ENCODE data around the gene MAML2. TPM values are rescaled to one million over a fixed set of nuclear protein-coding genes. Genes with fewer than 3 reads are reported as not detected.

MAML2 gene
- total and polyA plus RNA-seq, 9 of the 15 experiments (the other 6 are each of a cell fraction or from before 2014, with no cell fraction given) = 0.79 to 6.8 (median 4.8) TPM

GRCh38 chr11:96054870-96055705, 287.9 kb downstream of the MAML2 start (continued):
- TF ChIP-seq SMAD1 (IDR thresholded peaks at IDR 0.05; ENCODE audit: low read depth, low read length, partially characterized antibody) (no peak), SPI1 (IDR thresholded peaks at IDR 0.05; ENCODE audit: borderline replicate concordance, low read depth, low read length) (no peak)

DNA sequence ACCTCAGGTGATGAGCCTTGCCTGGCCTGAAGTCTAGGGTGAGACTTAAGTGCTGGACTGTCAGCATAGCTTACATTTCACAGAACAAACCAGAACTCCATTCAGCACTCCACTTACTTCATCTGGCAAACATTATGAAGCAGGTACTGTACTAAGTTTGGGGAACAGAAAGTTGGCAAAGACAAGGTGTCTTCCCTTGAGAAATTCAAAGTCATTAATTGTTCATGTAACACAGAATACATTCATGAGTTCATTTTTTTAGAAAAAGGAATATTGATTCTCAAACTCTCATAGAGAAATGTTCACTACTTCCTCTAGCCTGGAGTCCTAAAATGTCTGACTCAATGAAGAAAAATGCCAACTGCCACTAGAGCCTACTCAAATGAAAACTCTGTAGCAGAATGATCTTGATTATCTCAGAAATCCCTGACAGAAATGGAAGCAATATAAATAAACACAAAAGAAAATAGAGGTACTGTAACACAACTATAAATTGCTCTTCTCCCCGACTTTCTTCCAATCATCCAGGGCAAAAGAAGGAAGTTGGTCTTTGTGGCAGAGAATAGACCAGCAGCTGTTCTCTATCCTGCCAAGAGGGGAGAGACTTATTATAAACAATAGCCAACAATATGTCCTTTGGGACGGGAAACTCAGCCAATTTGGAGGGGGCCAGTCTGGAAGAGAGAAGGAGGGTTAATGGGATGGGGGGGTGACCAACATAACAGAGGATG, 289.9 kb downstream of the MAML2 start:
- FAIRE-seq (no peak), DNase-seq (ENCODE audit: extremely low read depth in 1 of 4, low spot score in 3 of 4) (no peak), ATAC-seq (no peak)
- intact Hi-C loops (cut with micrococcal nuclease) (loop anchor here (2.0 kb wide), 1 partner anchor 204 kb away; no protein-coding TSS in a partner anchor), in situ Hi-C loops (cut with MboI) (no loop called here)
- H3K27ac ChIP-seq (ENCODE audit: extremely low read depth, low read depth, low read length) = no peak overlapping the region
- H3K9me1 ChIP-seq (ENCODE audit: control insufficient read depth, insufficient read depth, low read length) = no peaks in the 10 kb centered on the region
- no TSS peak for BruUV-seq (replicated peaks)
- no peaks in the 10 kb centered on the region for H4K20me1 ChIP-seq (replicated peaks; ENCODE audit: control insufficient read depth, insufficient read depth, low read length)
- no peaks in the 10 kb centered on the region for H3K9me3 ChIP-seq (replicated peaks; ENCODE audit: control insufficient read depth, insufficient read depth, low read depth, low read length)
- H3K9ac ChIP-seq (ENCODE audit: insufficient read depth in 1 of 2, low read depth in 2 of 2, low read length in 2 of 2) = no peak overlapping the region
- ChIA-PET POLR2A (no interaction called here), CTCF (ENCODE audit: low intra/inter-chr PET ratio) (interaction anchor here (0.6 to 3.2 kb wide), 2 partner anchors 290 to 295 kb away, joined by 3 to 41 read pairs; partner anchors contain the start of gene MAML2)
- H2AFZ ChIP-seq (ENCODE audit: low read depth, low read length) = no peak overlapping the region
- H3K36me3 ChIP-seq (ENCODE audit: control insufficient read depth, insufficient read depth, low read length) = no peaks in the 10 kb centered on the region
- H3K4me3 ChIP-seq = no peak overlapping the region
- no peaks in the 10 kb centered on the region; a peak in 1 of 5 replicates for H3K4me1 ChIP-seq (replicated peaks in 1 of 2; ENCODE audit: control insufficient read depth in 2 of 2, insufficient read depth in 2 of 2, low read length in 2 of 2)
- no peaks in the 10 kb centered on the region for H3K27me3 ChIP-seq (ENCODE audit: control insufficient read depth in 2 of 2, insufficient read depth in 2 of 2, low read length in 2 of 2)
- WGBS (ENCODE audit: insufficient coverage, low coverage, missing lambda C conversion rate) = 82% methylated on average over 2 of the region's 2 CpGs
- H3K4me2 ChIP-seq (ENCODE audit: insufficient read depth, low read length) = no peak overlapping the region
- H3K79me2 ChIP-seq (ENCODE audit: control insufficient read depth, insufficient read depth, low read length) = no peaks in the 10 kb centered on the region
- TF ChIP-seq NUFIP1 (IDR thresholded peaks at IDR 0.05; ENCODE audit: partially characterized antibody) = no peak
- TF ChIP-seq EP400 (IDR thresholded peaks at IDR 0.05) = no peak
- TF ChIP-seq POU5F1 (IDR thresholded peaks at IDR 0.05; ENCODE audit: borderline replicate concordance, low read depth, low read length, partially characterized antibody) = no peak
- no peak for TF ChIP-seq ZNF717 (CRISPR knock-in tag; IDR thresholded peaks at IDR 0.05)
- no peak for TF ChIP-seq PHF8 (IDR thresholded peaks at IDR 0.05; ENCODE audit: borderline replicate concordance, low read length)
- no peak for TF ChIP-seq SIN3B (IDR thresholded peaks at IDR 0.05; ENCODE audit: low read depth)
- TF ChIP-seq, protein P1, sequence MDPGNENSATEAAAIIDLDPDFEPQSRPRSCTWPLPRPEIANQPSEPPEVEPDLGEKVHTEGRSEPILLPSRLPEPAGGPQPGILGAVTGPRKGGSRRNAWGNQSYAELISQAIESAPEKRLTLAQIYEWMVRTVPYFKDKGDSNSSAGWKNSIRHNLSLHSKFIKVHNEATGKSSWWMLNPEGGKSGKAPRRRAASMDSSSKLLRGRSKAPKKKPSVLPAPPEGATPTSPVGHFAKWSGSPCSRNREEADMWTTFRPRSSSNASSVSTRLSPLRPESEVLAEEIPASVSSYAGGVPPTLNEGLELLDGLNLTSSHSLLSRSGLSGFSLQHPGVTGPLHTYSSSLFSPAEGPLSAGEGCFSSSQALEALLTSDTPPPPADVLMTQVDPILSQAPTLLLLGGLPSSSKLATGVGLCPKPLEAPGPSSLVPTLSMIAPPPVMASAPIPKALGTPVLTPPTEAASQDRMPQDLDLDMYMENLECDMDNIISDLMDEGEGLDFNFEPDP (CRISPR knock-in tag; IDR thresholded peaks at IDR 0.05) = no peak
- TF ChIP-seq FOXA3 (CRISPR knock-in tag; conservative IDR thresholded peaks at IDR 0.05 in 1 of 2, IDR thresholded peaks at IDR 0.05 in 1 of 2) = no peak
- no peak for TF ChIP-seq HMGN3 (IDR thresholded peaks at IDR 0.05; ENCODE audit: borderline replicate concordance, extremely low read depth, insufficient read length, low read depth, low read length)
- no peak for TF ChIP-seq PYGO2 (tag; IDR thresholded peaks at IDR 0.05)
- TF ChIP-seq THRAP3 (IDR thresholded peaks at IDR 0.05; ENCODE audit: borderline replicate concordance) = no peak
- TF ChIP-seq HMG20A (CRISPR knock-in tag; conservative IDR thresholded peaks at IDR 0.05) = no peak
- no peak for TF ChIP-seq CBX2 (IDR thresholded peaks at IDR 0.05; ENCODE audit: insufficient read depth, low read length, poor library complexity, severe bottlenecking)
- TF ChIP-seq CXXC5 (CRISPR knock-in tag; IDR thresholded peaks at IDR 0.05) = no peak
- no peak for TF ChIP-seq E2F1 (CRISPR knock-in tag; IDR thresholded peaks at IDR 0.05)

Data from K562 (cell line).